ENCODE data around the gene PSMD11. TPM values are rescaled to one million over a fixed set of nuclear protein-coding genes. Genes with fewer than 3 reads are reported as not detected.

PSMD11 gene
- total RNA-seq, 6 experiments from 2014 or later = 45.7 to 61.3 (median 51.6) TPM

- Histone ChIP-seq H3K4me3 (no peak overlapping the region), H3K4me1 (peaks cover 0 to 10% (median 0%) of the 10 kb centered on the region in 4 donors), H3K36me3 (no peaks in the 10 kb centered on the region), H3K27ac (no peak overlapping the region), H3K9me3 (no peaks in the 10 kb centered on the region), H3K27me3 (no peaks in the 10 kb centered on the region)
- no peak for TF ChIP-seq CTCF (IDR thresholded peaks at IDR 0.05)
- DNase-seq = no peak
- WGBS (ENCODE audit: insufficient coverage, low coverage, low lambda C conversion rate, missing lambda C conversion rate) = 93% methylated on average over 4 of the region's 4 CpGs
- intact Hi-C loops (cut with DNase I) = no loop called here
- ATAC-seq = no peak
These were observed 71.5 kb downstream of the PSMD11 start for GRCh38 chr17:32515677-32516383.

- no peak overlapping the region for H3K27ac ChIP-seq
- 15% methylated on average over 2 of the region's 2 CpGs for WGBS (ENCODE audit: insufficient coverage, low coverage, low lambda C conversion rate, missing lambda C conversion rate)
- intact Hi-C loops (cut with DNase I) = no loop called here
- no peaks in the 10 kb centered on the region for H3K36me3 ChIP-seq
- ATAC-seq = no peak
- H3K9me3 ChIP-seq = no peaks in the 10 kb centered on the region
- H3K4me3 ChIP-seq = no peak overlapping the region
- H3K27me3 ChIP-seq = no peaks in the 10 kb centered on the region
- TF ChIP-seq CTCF (IDR thresholded peaks at IDR 0.05) = no peak
- no peak for TF ChIP-seq POLR2A (IDR thresholded peaks at IDR 0.05)
- no peak for DNase-seq
- H3K4me1 ChIP-seq = peaks cover 0 to 10% (median 0%) of the 10 kb centered on the region in 4 donors
These were observed 72.1 kb downstream of the PSMD11 start for GRCh38 chr17:32516450-32516849.

- H3K4me1 ChIP-seq = peaks cover 0 to 10% (median 0%) of the 10 kb centered on the region in 4 donors
- intact Hi-C loops (cut with DNase I) = no loop called here
- no peaks in the 10 kb centered on the region for H3K9me3 ChIP-seq
- no peak for DNase-seq
- ATAC-seq = no peak
- no peak overlapping the region for H3K4me3 ChIP-seq
- H3K36me3 ChIP-seq = no peaks in the 10 kb centered on the region
- TF ChIP-seq POLR2A (IDR thresholded peaks at IDR 0.05) = no peak
- no peak for TF ChIP-seq CTCF (IDR thresholded peaks at IDR 0.05)
- H3K27me3 ChIP-seq = no peaks in the 10 kb centered on the region
- no peak overlapping the region for H3K27ac ChIP-seq
- 81% methylated on average over 11 of the region's 12 CpGs for WGBS (ENCODE audit: insufficient coverage, low coverage, low lambda C conversion rate, missing lambda C conversion rate)
These were observed 72.8 kb downstream of the PSMD11 start for GRCh38 chr17:32516940-32517701.

GRCh38 chr17:32517982-32518381, 73.7 kb downstream of the PSMD11 start:
- 97% methylated on average over 5 of the region's 7 CpGs for WGBS (ENCODE audit: insufficient coverage, low coverage, low lambda C conversion rate, missing lambda C conversion rate)
- Histone ChIP-seq H3K27me3 (no peaks in the 10 kb centered on the region), H3K4me3 (no peak overlapping the region), H3K27ac (no peak overlapping the region), H3K36me3 (no peaks in the 10 kb centered on the region), H3K4me1 (peaks cover 0 to 10% (median 0%) of the 10 kb centered on the region in 4 donors), H3K9me3 (no peaks in the 10 kb centered on the region)
- no peak for TF ChIP-seq POLR2A (IDR thresholded peaks at IDR 0.05)
- TF ChIP-seq CTCF (IDR thresholded peaks at IDR 0.05) = no peak
- no peak for DNase-seq
- no peak for ATAC-seq
- intact Hi-C loops (cut with DNase I) = no loop called here

All from right lobe of liver (tissue), 6 donors.